Fibroblast of lung (primary cell): Measurements from ENCODE around the gene LRRC3B. TPM values are rescaled to one million over a fixed set of nuclear protein-coding genes. Genes with fewer than 3 reads are reported as not detected.

Experiments
- DNase-seq, 2 donors: peaks; one replicate each; pipeline versions ENCODE4 v3.0.0 to v3.0.0-alpha.2; 2010; ENCODE audit warnings: low read depth in 2 of 2
- H2AFZ ChIP-seq: 2 replicates; pipeline ENCODE4 v1.5.1; 2012; ENCODE audit warnings: low read length, control low read depth, inconsistent platforms
- H3K27ac ChIP-seq: 2 replicates; pipeline ENCODE4 v1.5.1; 2011; ENCODE audit warnings: low read length, control low read depth; ENCODE audit not compliant: insufficient read depth
- H3K27me3 ChIP-seq: 2 replicates; pipeline ENCODE4 v1.5.1; 2011; ENCODE audit warnings: mild to moderate bottlenecking, low read length; ENCODE audit not compliant: control insufficient read depth, insufficient read depth
- H3K36me3 ChIP-seq: 2 replicates; pipeline ENCODE4 v1.5.1; 2011; ENCODE audit warnings: low read length; ENCODE audit not compliant: control insufficient read depth, insufficient read depth
- H3K4me1 ChIP-seq: 2 replicates; pipeline ENCODE4 v1.5.1; 2011; ENCODE audit warnings: low read length; ENCODE audit not compliant: control insufficient read depth, insufficient read depth; ENCODE audit errors: extremely low read depth
- H3K4me2 ChIP-seq: 2 replicates; pipeline ENCODE4 v1.5.1; 2011; ENCODE audit warnings: low read length, control low read depth; ENCODE audit not compliant: insufficient read depth; ENCODE audit errors: extremely low read depth
- H3K4me3 ChIP-seq, 4 experiments: fragments of 200-600 bp in 1 of 4; sonication (generic) in 1 of 4; replicated peaks in 1 of 4; 2 replicates each; pipeline ENCODE4 v1.5.1; 2011 to 2016; ENCODE audit warnings: low read length in 4 of 4, low read depth in 3 of 4, mild to moderate bottlenecking in 3 of 4, control low read depth in 2 of 4, inconsistent platforms in 1 of 4, mixed read lengths in 1 of 4; ENCODE audit not compliant: insufficient read depth in 1 of 4; ENCODE audit errors: control extremely low read depth in 1 of 4
- H3K79me2 ChIP-seq: 2 replicates; pipeline ENCODE4 v1.5.1; 2012; ENCODE audit warnings: mild to moderate bottlenecking, low read length, inconsistent platforms; ENCODE audit not compliant: control insufficient read depth, insufficient read depth
- H3K9ac ChIP-seq: 2 replicates; pipeline ENCODE4 v1.5.1; 2011; ENCODE audit warnings: mild to moderate bottlenecking, low read length, control low read depth; ENCODE audit not compliant: insufficient read depth
- H3K9me3 ChIP-seq: 2 replicates; pipeline ENCODE4 v1.5.1; 2012; ENCODE audit warnings: low read depth, low read length; ENCODE audit not compliant: control insufficient read depth, insufficient read depth
- H4K20me1 ChIP-seq: 2 replicates; pipeline ENCODE4 v1.5.1; 2011; ENCODE audit warnings: low read length; ENCODE audit not compliant: control insufficient read depth, insufficient read depth; ENCODE audit errors: extremely low read depth
- EZH2 ChIP-seq: IDR thresholded peaks from 2 replicates; pipeline ENCODE4 v1.5.1; 2012; ENCODE audit warnings: low read length, control low read depth, mild to moderate bottlenecking; ENCODE audit errors: missing control alignments
- polyA plus RNA-seq, 2 donors: library from polyadenylated mRNA; depleted of rRNA in 1 of 2; stranded (reverse) in 1 of 2; unstranded in 1 of 2; fragments of >200 nt; gene quantifications; 2 replicates each; pipeline ENCODE4 v1.2.1, GENCODE V29; 2011 to 2012; ENCODE audit warnings: missing spikeins in 1 of 2
- total RNA-seq: library from RNA; depleted of rRNA; stranded (reverse); fragments of >200 nt; gene quantifications from 2 replicates; pipeline ENCODE4 v1.2.1, GENCODE V29; 2014
- TF ChIP-seq, protein P1 (sequence below), 2 donors: IDR thresholded peaks in 1 of 2; conservative IDR thresholded peaks in 1 of 2; 1 replicate in 1 of 2; 2 replicates in 1 of 2; pipeline ENCODE4 v1.5.1; 2011 to 2012; ENCODE audit warnings: low read length in 2 of 2, control low read depth in 1 of 2, inconsistent platforms in 1 of 2, low read depth in 1 of 2, mild to moderate bottlenecking in 1 of 2

LRRC3B gene
- total and polyA plus RNA-seq, 2 donors (not counting 1 experiment from before 2014, with no cell fraction given): not detected

DNA sequence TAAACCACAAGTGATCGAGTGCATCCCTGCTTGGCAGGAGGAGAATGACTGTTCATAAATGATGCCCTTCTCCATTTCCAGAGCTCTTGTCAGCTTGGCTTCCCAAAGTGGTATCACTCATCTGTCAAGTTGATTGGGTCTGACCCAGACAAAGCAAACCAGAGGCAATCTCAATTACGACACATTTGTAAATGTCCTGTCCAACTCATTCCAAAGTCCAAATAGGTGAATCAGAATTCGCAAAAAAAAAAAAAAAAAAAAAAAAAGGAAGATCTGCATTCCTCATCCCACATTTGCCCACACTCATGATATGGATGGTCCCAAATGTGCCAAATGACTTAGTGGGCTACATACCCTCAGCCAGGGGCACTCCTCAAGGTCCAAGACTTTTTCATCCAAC lies 91.9 kb downstream of the LRRC3B start:
- no peaks in the 10 kb centered on the region for H3K4me1 ChIP-seq
- TF ChIP-seq, protein P1, sequence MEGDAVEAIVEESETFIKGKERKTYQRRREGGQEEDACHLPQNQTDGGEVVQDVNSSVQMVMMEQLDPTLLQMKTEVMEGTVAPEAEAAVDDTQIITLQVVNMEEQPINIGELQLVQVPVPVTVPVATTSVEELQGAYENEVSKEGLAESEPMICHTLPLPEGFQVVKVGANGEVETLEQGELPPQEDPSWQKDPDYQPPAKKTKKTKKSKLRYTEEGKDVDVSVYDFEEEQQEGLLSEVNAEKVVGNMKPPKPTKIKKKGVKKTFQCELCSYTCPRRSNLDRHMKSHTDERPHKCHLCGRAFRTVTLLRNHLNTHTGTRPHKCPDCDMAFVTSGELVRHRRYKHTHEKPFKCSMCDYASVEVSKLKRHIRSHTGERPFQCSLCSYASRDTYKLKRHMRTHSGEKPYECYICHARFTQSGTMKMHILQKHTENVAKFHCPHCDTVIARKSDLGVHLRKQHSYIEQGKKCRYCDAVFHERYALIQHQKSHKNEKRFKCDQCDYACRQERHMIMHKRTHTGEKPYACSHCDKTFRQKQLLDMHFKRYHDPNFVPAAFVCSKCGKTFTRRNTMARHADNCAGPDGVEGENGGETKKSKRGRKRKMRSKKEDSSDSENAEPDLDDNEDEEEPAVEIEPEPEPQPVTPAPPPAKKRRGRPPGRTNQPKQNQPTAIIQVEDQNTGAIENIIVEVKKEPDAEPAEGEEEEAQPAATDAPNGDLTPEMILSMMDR (conservative IDR thresholded peaks at IDR 0.05 in 1 of 2, IDR thresholded peaks at IDR 0.05 in 1 of 2; ENCODE audit: low read depth in 1 of 2, low read length in 2 of 2): no peak
- no peak for TF ChIP-seq EZH2

DNA sequence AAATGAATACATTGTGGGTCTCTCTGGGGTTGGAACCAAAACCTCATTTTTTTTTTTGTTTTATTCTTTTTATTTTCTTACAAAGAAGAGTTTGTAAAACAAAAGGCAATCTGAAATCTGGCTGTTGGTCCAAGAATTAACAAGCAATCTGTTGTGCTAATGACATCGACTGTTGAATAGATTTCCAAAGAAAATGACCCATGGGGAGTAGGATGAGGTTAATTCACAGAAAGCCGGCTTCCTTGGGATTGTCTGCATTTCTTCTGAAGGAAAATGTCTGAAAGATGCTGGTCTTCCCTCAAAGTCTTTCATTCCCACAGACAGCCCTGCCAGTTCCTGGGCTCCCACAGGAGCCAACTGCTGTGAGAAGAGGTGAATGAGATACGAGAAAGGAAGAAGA lies 92.9 kb downstream of the LRRC3B start:
- H3K4me3 ChIP-seq: no peak overlapping the region
- no peaks in the 10 kb centered on the region for H3K36me3 ChIP-seq
- no peak overlapping the region for H3K9ac ChIP-seq
- no peaks in the 10 kb centered on the region for H3K9me3 ChIP-seq
- no peak overlapping the region for H2AFZ ChIP-seq
- no peaks in the 10 kb centered on the region for H3K27me3 ChIP-seq
- TF ChIP-seq EZH2: no peak
- TF ChIP-seq, protein P1 (conservative IDR thresholded peaks at IDR 0.05 in 1 of 2, IDR thresholded peaks at IDR 0.05 in 1 of 2; ENCODE audit: low read depth in 1 of 2, low read length in 2 of 2): no peak
- no peak overlapping the region for H3K27ac ChIP-seq
- H3K4me1 ChIP-seq: no peaks in the 10 kb centered on the region
- no peaks in the 10 kb centered on the region for H4K20me1 ChIP-seq
- no peaks in the 10 kb centered on the region for H3K79me2 ChIP-seq
- no peak overlapping the region for H3K4me2 ChIP-seq
- no peak for DNase-seq

More for the DNA sequence above, 91.9 kb downstream of the LRRC3B start:
- Histone ChIP-seq H3K4me3 (no peak overlapping the region), H3K27ac (no peak overlapping the region), H3K9me3 (no peaks in the 10 kb centered on the region), H3K9ac (no peak overlapping the region), H3K79me2 (no peaks in the 10 kb centered on the region), H3K36me3 (no peaks in the 10 kb centered on the region), H4K20me1 (no peaks in the 10 kb centered on the region), H3K4me2 (no peak overlapping the region), H3K27me3 (no peaks in the 10 kb centered on the region), H2AFZ (no peak overlapping the region)
- DNase-seq: no peak

DNA sequence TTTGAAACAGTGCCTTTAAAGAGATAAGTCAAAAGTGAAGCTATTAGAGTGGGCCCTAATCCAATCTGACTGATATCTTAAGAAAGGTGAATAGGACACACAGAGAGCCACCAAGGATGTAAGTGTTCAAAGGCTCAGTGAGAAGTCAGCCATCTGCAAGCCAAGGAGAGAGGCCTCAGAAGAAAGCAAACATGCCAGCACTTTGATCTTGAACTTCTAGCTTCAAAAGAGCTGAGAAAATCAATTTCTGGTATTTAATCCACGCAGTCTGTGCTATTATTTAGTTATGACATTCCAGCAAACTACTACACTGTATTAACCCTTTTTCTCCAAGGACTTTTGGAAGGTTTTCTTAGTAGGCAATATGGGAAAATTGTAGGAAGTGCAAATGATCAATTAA lies 95.7 kb downstream of the LRRC3B start:
- H3K4me3 ChIP-seq: no peak overlapping the region
- H3K79me2 ChIP-seq: no peaks in the 10 kb centered on the region
- H3K9me3 ChIP-seq: no peaks in the 10 kb centered on the region
- DNase-seq: no peak
- H3K36me3 ChIP-seq: no peaks in the 10 kb centered on the region
- no peak overlapping the region for H2AFZ ChIP-seq
- H4K20me1 ChIP-seq: no peaks in the 10 kb centered on the region
- H3K27ac ChIP-seq: no peak overlapping the region
- H3K4me2 ChIP-seq: no peak overlapping the region
- no peak overlapping the region for H3K9ac ChIP-seq
- no peaks in the 10 kb centered on the region for H3K4me1 ChIP-seq
- TF ChIP-seq EZH2: no peak
- TF ChIP-seq, protein P1 (conservative IDR thresholded peaks at IDR 0.05 in 1 of 2, IDR thresholded peaks at IDR 0.05 in 1 of 2; ENCODE audit: low read depth in 1 of 2, low read length in 2 of 2): no peak
- no peaks in the 10 kb centered on the region for H3K27me3 ChIP-seq
